Lower leg skin (tissue), 4 donors: ENCODE measurements around the gene HSD11B2. TPM values are rescaled to one million over a fixed set of nuclear protein-coding genes. Genes with fewer than 3 reads are reported as not detected.

Experiments used
- DNase-seq, 2 donors: peaks; one replicate each; pipeline ENCODE4 v3.0.0-alpha.2; 2019; ENCODE audit warnings: low spot score in 2 of 2
- H3K4me3 ChIP-seq: fragments of 200-600 bp; sonication (generic); 2 replicates; pipeline ENCODE4 v1.5.1; 2017; ENCODE audit warnings: mild to moderate bottlenecking, low read depth; ENCODE audit not compliant: poor library complexity, severe bottlenecking
- CTCF ChIP-seq, 3 donors: fragments of 450-650 bp; IDR thresholded peaks; one replicate each; pipeline ENCODE4 v1.5.1; 2016; ENCODE audit warnings: antibody characterized with exemption in 3 of 3, mild to moderate bottlenecking in 3 of 3, moderate library complexity in 2 of 3
- POLR2A ChIP-seq, 2 donors: fragments of 450-650 bp; IDR thresholded peaks; one replicate each; pipeline ENCODE4 v1.6.1; 2016 to 2017; ENCODE audit warnings: antibody characterized with exemption in 2 of 2, mild to moderate bottlenecking in 1 of 2, moderate library complexity in 1 of 2
- WGBS, 2 donors: methylation state at CpG; one replicate each; pipeline ENCODE4 v1.1.5; 2018; 5-methylcytosine and 5-hydroxymethylcytosine counted together
- intact Hi-C: fragments of 100-400 bp; cut with DNase I; formaldehyde crosslinking; loops from one replicate; pipeline ENCODE4 v1.15.0; 2023; ENCODE audit warnings: low total_unique reads
- total RNA-seq, 4 donors: library from RNA; depleted of rRNA; stranded (reverse); fragments of >200 nt; gene quantifications; one replicate each; pipeline ENCODE4 v1.1.0, GENCODE V29; 2016

The HSD11B2 gene
- total RNA-seq, 4 donors from 2014 or later, result 63.2 to 121 (median 80.8) TPM

- TF ChIP-seq POLR2A (IDR thresholded peaks at IDR 0.05), result no peak
- TF ChIP-seq CTCF (IDR thresholded peaks at IDR 0.05), result no peak
- intact Hi-C loops, result no loop called here
- H3K4me3 ChIP-seq, result no peak overlapping the region
- no peak for DNase-seq
- 23 to 42% methylated on average over 7 of the region's 7 CpGs for WGBS, 2 donors
Measured at GRCh38 chr16:67457611-67458010, 26.7 kb downstream of the HSD11B2 start.

GRCh38 chr16:67458121-67458641 is 27.3 kb downstream of the HSD11B2 start:
- DNase-seq, result no peak
- intact Hi-C loops, result no loop called here
- no peak overlapping the region for H3K4me3 ChIP-seq
- 60 to 71% methylated on average over 5 to 6 of the region's 6 CpGs for WGBS, 2 donors
- no peak for TF ChIP-seq CTCF (IDR thresholded peaks at IDR 0.05)
- TF ChIP-seq POLR2A (IDR thresholded peaks at IDR 0.05), result no peak

GRCh38 chr16:67459066-67459860 is 28.3 kb downstream of the HSD11B2 start:
- DNase-seq, result no peak
- 50% methylated on average over 5 to 7 of the region's 7 CpGs for WGBS, 2 donors
- no peak overlapping the region for H3K4me3 ChIP-seq
- intact Hi-C loops, result no loop called here
- TF ChIP-seq POLR2A (IDR thresholded peaks at IDR 0.05) (no peak), CTCF (IDR thresholded peaks at IDR 0.05) (no peak)

- WGBS, 2 donors, result 50 to 70% methylated on average over 2 of the region's 3 CpGs
- intact Hi-C loops, result no loop called here
- TF ChIP-seq POLR2A (IDR thresholded peaks at IDR 0.05) (no peak), CTCF (IDR thresholded peaks at IDR 0.05) (no peak)
Measured at GRCh38 chr16:67459861-67460150, 28.9 kb downstream of the HSD11B2 start.

GRCh38 chr16:67460168-67460567 is 29.2 kb downstream of the HSD11B2 start:
- WGBS, 2 donors, result 36 to 47% methylated on average over 3 to 5 of the region's 5 CpGs
- no peak for DNase-seq
- intact Hi-C loops, result no loop called here
- TF ChIP-seq CTCF (IDR thresholded peaks at IDR 0.05) (no peak), POLR2A (IDR thresholded peaks at IDR 0.05) (no peak)
- H3K4me3 ChIP-seq, result no peak overlapping the region

More at GRCh38 chr16:67459861-67460150, 28.9 kb downstream of the HSD11B2 start:
- DNase-seq, result no peak
- H3K4me3 ChIP-seq, result no peak overlapping the region
